SK-N-SH treated with all-trans-retinoic acid at 6 μM for 48 hours (cell line): ENCODE data around the gene CHST9.

Source experiments
- ATAC-seq: fragments of 200-7000 bp; cut with Tn5 transposase; 3 replicates; pipeline ENCODE4 v1.9.1; 2020; ENCODE audit warnings: mild to moderate bottlenecking, moderate library complexity
- BACH2 ChIP-seq: fragments of 250-450 bp; sonication (Bioruptor Pico); IDR thresholded peaks from 2 replicates; pipeline ENCODE4 v1.9.0; 2021; ENCODE audit warnings: mild to moderate bottlenecking, borderline replicate concordance
- CSDC2 ChIP-seq: fragments of 250-450 bp; sonication (Bioruptor Pico); IDR thresholded peaks from 2 replicates; pipeline ENCODE4 v1.5.0; 2020; ENCODE audit warnings: mild to moderate bottlenecking, moderate library complexity
- GLIS3 ChIP-seq: fragments of 250-450 bp; sonication (Bioruptor Pico); IDR thresholded peaks from 2 replicates; pipeline ENCODE4 v1.5.0; 2020; ENCODE audit warnings: mild to moderate bottlenecking, moderate library complexity
- PPARA ChIP-seq: fragments of 250-450 bp; sonication (Bioruptor Pico); IDR thresholded peaks from 2 replicates; pipeline ENCODE4 v1.5.0; 2020; ENCODE audit warnings: mild to moderate bottlenecking, borderline replicate concordance
- RARB ChIP-seq: fragments of 250-450 bp; sonication (Bioruptor Pico); IDR thresholded peaks from 2 replicates; pipeline ENCODE4 v1.8.0; 2021; ENCODE audit warnings: mild to moderate bottlenecking, moderate library complexity
- SNAI2 ChIP-seq: fragments of 250-450 bp; sonication (Bioruptor Pico); IDR thresholded peaks from 2 replicates; pipeline ENCODE4 v1.5.0; 2020; ENCODE audit warnings: mild to moderate bottlenecking, moderate library complexity
- TOX ChIP-seq: fragments of 250-450 bp; sonication (Bioruptor Pico); IDR thresholded peaks from 2 replicates; pipeline ENCODE4 v1.8.0; 2021; ENCODE audit warnings: mild to moderate bottlenecking, moderate library complexity, borderline replicate concordance
- ZC3H10 ChIP-seq: fragments of 250-450 bp; sonication (Bioruptor Pico); IDR thresholded peaks from 2 replicates; pipeline ENCODE4 v1.5.1; 2021; ENCODE audit warnings: mild to moderate bottlenecking, moderate library complexity
- ZFP3 ChIP-seq: fragments of 250-450 bp; sonication (Bioruptor Pico); IDR thresholded peaks from 2 replicates; pipeline ENCODE4 v1.5.0; 2020; ENCODE audit warnings: mild to moderate bottlenecking, moderate library complexity
- ZFP30 ChIP-seq: fragments of 450-650 bp; formaldehyde crosslinking; IDR thresholded peaks from 2 replicates; pipeline ENCODE4 v1.5.0; 2022; ENCODE audit warnings: mild to moderate bottlenecking, moderate library complexity
- ZNF70 ChIP-seq: fragments of 450-650 bp; formaldehyde crosslinking; IDR thresholded peaks from 2 replicates; pipeline ENCODE4 v1.5.0; 2020; ENCODE audit warnings: mild to moderate bottlenecking, moderate library complexity
- ZNF8 ChIP-seq: fragments of 450-650 bp; formaldehyde crosslinking; IDR thresholded peaks from 2 replicates; pipeline ENCODE4 v1.5.0; 2020; ENCODE audit warnings: mild to moderate bottlenecking, moderate library complexity
- TF ChIP-seq, protein P1 (sequence below): fragments of 250-450 bp; sonication (Bioruptor Pico); IDR thresholded peaks from 2 replicates; pipeline ENCODE4 v1.5.1; 2020; ENCODE audit warnings: low read depth, mild to moderate bottlenecking, moderate library complexity
- TF ChIP-seq, protein P2 (sequence below): fragments of 250-450 bp; sonication (Bioruptor Pico); IDR thresholded peaks from 2 replicates; pipeline ENCODE4 v1.8.0; 2021; ENCODE audit warnings: low read depth, mild to moderate bottlenecking, moderate library complexity, borderline replicate concordance
- TF ChIP-seq, protein P3 (sequence below): fragments of 250-450 bp; sonication (Bioruptor Pico); IDR thresholded peaks from 2 replicates; pipeline ENCODE4 v1.8.0; 2020; ENCODE audit warnings: mild to moderate bottlenecking, moderate library complexity, borderline replicate concordance
- TF ChIP-seq, protein P4 (sequence below): fragments of 250-450 bp; sonication (Bioruptor Pico); IDR thresholded peaks from 2 replicates; pipeline ENCODE4 v1.5.0; 2020; ENCODE audit warnings: mild to moderate bottlenecking, moderate library complexity

The CHST9 gene

DNA sequence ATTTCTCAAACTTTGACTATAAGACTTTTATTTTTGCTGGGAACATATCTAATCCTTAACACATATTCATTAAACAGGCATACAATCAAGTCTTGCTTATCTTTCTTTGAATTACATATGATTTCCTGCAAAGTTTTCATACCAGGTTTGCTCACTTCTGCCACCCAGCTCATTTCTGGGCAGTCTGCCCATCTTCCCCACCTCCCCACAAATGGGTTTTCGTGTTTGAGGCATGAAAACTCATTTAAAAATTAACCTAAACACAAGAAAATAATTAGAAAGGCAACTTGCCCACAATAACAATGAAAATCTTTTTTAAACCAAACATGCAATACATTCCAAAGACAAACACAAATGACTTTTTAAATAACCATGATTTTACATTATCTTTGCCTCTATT is 3.4 kb downstream of the CHST9 start:
- ATAC-seq = no peak
- TF ChIP-seq SNAI2 = no peak
- TF ChIP-seq, protein P1, sequence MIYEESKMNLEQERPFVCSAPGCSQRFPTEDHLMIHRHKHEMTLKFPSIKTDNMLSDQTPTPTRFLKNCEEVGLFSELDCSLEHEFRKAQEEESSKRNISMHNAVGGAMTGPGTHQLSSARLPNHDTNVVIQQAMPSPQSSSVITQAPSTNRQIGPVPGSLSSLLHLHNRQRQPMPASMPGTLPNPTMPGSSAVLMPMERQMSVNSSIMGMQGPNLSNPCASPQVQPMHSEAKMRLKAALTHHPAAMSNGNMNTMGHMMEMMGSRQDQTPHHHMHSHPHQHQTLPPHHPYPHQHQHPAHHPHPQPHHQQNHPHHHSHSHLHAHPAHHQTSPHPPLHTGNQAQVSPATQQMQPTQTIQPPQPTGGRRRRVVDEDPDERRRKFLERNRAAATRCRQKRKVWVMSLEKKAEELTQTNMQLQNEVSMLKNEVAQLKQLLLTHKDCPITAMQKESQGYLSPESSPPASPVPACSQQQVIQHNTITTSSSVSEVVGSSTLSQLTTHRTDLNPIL (CRISPR knock-in tag) = no peak
- no peak for TF ChIP-seq TOX (CRISPR knock-in tag)
- TF ChIP-seq ZNF8 (CRISPR knock-in tag) = no peak
- no peak for TF ChIP-seq PPARA (CRISPR knock-in tag)
- TF ChIP-seq ZC3H10 = no peak
- no peak for TF ChIP-seq RARB (CRISPR knock-in tag)

DNA sequence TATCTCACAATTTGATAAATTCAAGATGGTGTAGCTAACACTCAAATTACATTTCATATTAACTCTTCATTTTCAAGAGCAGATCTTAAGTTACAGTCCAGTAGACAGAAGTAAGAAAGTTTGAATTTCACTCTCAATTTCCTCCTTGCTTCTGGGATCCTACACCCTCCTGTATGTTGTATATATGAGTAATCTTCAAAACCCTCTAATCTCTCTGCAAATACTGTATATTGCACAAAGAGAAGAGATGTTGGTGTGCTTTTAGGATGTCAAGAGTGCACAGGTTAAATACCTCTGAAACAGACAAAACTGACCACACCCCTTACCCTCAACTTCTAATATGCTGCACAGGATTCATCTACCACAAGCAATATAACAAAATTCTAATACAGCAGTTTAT is 6.7 kb downstream of the CHST9 start:
- TF ChIP-seq, protein P2, sequence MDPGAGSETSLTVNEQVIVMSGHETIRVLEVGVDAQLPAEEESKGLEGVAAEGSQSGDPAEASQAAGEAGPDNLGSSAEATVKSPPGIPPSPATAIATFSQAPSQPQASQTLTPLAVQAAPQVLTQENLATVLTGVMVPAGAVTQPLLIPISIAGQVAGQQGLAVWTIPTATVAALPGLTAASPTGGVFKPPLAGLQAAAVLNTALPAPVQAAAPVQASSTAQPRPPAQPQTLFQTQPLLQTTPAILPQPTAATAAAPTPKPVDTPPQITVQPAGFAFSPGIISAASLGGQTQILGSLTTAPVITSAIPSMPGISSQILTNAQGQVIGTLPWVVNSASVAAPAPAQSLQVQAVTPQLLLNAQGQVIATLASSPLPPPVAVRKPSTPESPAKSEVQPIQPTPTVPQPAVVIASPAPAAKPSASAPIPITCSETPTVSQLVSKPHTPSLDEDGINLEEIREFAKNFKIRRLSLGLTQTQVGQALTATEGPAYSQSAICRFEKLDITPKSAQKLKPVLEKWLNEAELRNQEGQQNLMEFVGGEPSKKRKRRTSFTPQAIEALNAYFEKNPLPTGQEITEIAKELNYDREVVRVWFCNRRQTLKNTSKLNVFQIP (CRISPR knock-in tag) = no peak
- TF ChIP-seq, protein P1 (CRISPR knock-in tag) = no peak
- ATAC-seq = no peak

DNA sequence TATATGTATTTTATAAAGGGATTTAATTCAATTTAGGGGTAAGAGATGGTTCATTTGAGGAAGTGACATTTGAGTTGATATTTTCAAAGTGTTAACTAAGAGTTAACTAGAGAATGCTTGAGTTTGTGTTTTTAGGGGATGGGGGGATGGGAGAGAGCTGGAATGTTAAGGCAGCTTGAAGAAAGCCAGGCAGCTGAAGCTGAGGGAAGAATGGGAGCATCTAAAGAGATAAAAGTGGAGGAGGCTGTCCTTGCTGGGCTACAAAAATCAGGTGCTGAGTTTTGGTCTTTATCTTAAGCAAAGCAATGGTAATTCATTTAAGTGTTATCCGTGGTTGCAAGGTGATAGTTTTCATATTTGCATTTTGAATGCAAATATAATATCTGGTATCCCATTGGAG is 9.2 kb downstream of the CHST9 start:
- TF ChIP-seq ZNF70 (CRISPR knock-in tag) (no peak), BACH2 (no peak)
- TF ChIP-seq, protein P2 (CRISPR knock-in tag) = no peak
- TF ChIP-seq, protein P3, sequence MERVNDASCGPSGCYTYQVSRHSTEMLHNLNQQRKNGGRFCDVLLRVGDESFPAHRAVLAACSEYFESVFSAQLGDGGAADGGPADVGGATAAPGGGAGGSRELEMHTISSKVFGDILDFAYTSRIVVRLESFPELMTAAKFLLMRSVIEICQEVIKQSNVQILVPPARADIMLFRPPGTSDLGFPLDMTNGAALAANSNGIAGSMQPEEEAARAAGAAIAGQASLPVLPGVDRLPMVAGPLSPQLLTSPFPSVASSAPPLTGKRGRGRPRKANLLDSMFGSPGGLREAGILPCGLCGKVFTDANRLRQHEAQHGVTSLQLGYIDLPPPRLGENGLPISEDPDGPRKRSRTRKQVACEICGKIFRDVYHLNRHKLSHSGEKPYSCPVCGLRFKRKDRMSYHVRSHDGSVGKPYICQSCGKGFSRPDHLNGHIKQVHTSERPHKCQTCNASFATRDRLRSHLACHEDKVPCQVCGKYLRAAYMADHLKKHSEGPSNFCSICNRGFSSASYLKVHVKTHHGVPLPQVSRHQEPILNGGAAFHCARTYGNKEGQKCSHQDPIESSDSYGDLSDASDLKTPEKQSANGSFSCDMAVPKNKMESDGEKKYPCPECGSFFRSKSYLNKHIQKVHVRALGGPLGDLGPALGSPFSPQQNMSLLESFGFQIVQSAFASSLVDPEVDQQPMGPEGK (CRISPR knock-in tag) = no peak
- ATAC-seq = no peak

DNA sequence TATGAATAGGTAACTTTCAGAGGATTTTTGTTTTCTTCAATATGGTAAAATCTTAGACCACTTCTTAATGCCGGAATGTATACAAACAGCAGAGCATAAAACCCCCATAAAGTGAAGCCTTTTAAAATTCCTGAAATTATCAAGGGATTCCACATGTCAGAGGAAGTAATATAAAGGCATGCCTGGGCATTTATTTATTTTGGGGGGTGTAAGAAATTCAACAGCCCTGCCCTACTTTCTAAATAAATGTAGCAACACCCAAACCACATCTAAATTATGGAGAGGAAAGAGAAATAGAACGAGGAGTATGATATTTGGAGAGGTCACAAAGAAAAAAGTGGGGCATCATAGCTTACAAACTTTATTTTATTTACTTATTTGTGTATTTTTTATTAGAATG is 9.9 kb downstream of the CHST9 start:
- ATAC-seq = no peak
- TF ChIP-seq ZFP3 (CRISPR knock-in tag) = no peak

DNA sequence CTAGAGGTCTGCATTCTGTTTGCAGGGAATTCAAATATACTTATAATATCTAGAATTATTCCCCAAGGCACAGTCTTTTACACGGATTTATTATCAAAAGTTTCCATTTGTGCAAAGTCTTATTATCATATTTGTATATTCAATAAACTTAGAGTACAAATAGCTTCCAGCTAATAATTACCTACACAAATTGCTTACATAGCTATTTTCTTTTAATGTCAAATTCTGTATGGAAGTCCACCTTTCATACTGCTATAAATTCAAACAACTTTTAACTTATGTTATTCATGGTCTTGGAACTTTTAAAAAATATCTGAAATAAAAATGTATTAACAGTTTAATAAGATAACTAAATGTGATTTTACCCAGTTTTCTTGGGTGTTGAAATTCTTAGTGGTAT is 13.1 kb downstream of the CHST9 start:
- TF ChIP-seq, protein P4, sequence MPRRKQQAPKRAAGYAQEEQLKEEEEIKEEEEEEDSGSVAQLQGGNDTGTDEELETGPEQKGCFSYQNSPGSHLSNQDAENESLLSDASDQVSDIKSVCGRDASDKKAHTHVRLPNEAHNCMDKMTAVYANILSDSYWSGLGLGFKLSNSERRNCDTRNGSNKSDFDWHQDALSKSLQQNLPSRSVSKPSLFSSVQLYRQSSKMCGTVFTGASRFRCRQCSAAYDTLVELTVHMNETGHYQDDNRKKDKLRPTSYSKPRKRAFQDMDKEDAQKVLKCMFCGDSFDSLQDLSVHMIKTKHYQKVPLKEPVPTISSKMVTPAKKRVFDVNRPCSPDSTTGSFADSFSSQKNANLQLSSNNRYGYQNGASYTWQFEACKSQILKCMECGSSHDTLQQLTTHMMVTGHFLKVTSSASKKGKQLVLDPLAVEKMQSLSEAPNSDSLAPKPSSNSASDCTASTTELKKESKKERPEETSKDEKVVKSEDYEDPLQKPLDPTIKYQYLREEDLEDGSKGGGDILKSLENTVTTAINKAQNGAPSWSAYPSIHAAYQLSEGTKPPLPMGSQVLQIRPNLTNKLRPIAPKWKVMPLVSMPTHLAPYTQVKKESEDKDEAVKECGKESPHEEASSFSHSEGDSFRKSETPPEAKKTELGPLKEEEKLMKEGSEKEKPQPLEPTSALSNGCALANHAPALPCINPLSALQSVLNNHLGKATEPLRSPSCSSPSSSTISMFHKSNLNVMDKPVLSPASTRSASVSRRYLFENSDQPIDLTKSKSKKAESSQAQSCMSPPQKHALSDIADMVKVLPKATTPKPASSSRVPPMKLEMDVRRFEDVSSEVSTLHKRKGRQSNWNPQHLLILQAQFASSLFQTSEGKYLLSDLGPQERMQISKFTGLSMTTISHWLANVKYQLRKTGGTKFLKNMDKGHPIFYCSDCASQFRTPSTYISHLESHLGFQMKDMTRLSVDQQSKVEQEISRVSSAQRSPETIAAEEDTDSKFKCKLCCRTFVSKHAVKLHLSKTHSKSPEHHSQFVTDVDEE = no peak
- TF ChIP-seq ZNF70 (CRISPR knock-in tag) = no peak
- TF ChIP-seq ZNF8 (CRISPR knock-in tag) = no peak
- no peak for TF ChIP-seq GLIS3 (CRISPR knock-in tag)
- TF ChIP-seq ZFP30 (CRISPR knock-in tag) = no peak
- TF ChIP-seq TOX (CRISPR knock-in tag) = no peak
- no peak for TF ChIP-seq CSDC2 (CRISPR knock-in tag)
- no peak for ATAC-seq
